Adipocyte (in vitro differentiated cells): ENCODE measurements around the gene GRP.
A peak's percentile ranks its signal among the peaks of the same experiment; 100 is the strongest.
"Not testable (repeated sequence)": the region's sequence is repeated elsewhere in the genome, so short reads cannot be mapped to it uniquely, and the experiment has no call there.

Source experiments
- DNase-seq: peaks from one replicate; pipeline ENCODE4 v3.0.0-alpha.2; 2015; ENCODE audit warnings: low read depth
- H3K27me3 ChIP-seq: replicated peaks from 2 replicates; pipeline ENCODE4 v1.7.0; 2013; ENCODE audit warnings: mild to moderate bottlenecking, low read length, moderate library complexity; ENCODE audit not compliant: control insufficient read depth, insufficient read depth
- H3K36me3 ChIP-seq: 2 replicates; pipeline ENCODE4 v1.7.0; 2013; ENCODE audit warnings: low read length, mild to moderate bottlenecking, moderate library complexity; ENCODE audit not compliant: control insufficient read depth, insufficient read depth, severe bottlenecking
- H3K4me1 ChIP-seq: 2 replicates; pipeline ENCODE4 v1.7.0; 2013; ENCODE audit warnings: mild to moderate bottlenecking, low read length, moderate library complexity; ENCODE audit not compliant: control insufficient read depth, insufficient read depth
- H3K4me3 ChIP-seq: 2 replicates; pipeline ENCODE4 v1.7.0; 2013; ENCODE audit warnings: mild to moderate bottlenecking, low read length, moderate library complexity
- H3K9ac ChIP-seq: 2 replicates; pipeline ENCODE4 v1.7.0; 2013; ENCODE audit warnings: mild to moderate bottlenecking, low read length, moderate library complexity
- H3K9me3 ChIP-seq: 2 replicates; pipeline ENCODE4 v1.7.0; 2013; ENCODE audit warnings: mild to moderate bottlenecking, low read length, moderate library complexity; ENCODE audit not compliant: control insufficient read depth

Gene GRP

DNA sequence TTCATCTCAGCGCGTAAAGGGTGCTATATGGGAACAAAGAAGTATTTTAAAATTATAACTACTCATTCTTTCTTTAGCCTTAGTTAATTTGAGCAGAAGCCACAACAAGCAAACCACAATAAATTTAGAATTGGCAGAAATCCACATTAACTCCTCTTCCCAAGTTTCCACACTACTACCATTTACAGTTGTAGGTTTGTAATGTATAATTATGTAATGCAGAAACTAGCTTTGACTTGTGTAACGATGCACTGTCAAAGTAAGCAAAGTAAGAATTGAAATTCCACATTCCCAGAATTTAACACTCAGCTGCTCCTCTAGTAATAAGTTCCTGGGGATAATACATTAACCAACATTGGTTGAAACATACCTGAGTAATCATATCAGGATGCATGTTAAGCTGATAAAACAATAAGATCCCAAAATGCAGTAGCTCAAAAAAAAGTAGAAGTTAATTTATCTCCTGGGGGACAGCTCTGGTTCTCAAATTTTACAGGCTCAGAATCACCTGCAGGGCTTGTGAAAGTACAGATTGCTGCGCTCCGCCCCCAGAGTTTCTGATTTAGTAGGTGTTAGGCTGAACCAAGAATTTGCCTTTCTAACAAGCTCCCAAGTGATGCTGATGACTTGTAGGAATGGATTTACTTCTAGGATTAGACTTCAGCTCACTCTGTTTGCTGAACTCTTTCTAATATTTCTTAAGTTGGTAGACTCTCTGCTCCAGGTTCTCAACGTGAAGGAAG lies 9.9 kb downstream of the GRP start:
- no peaks in the 10 kb centered on the region for H3K9me3 ChIP-seq

DNA sequence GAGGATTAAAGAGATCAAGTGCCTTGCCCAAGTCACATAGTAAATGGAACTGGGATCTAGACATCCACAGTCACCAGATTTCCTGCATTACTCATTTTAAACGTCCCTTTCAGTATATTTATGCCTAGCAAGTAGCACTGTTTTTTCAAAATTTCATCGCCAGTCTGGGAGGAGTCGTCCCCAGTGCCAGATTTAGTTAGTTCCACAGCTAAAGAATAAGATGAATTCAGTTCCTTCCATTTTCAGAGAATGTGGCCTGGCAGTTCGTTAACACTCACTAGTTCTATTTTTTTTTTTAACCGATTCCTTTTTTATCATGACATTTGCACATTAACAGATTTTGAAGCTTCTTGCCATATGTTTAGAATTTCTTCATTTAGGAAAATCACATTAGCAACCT lies 11.2 kb downstream of the GRP start:
- no peak overlapping the region for H3K4me3 ChIP-seq
- H3K9me3 ChIP-seq = no peaks in the 10 kb centered on the region
- no peaks in the 10 kb centered on the region for H3K4me1 ChIP-seq
- H3K9ac ChIP-seq = no peak overlapping the region
- no peaks in the 10 kb centered on the region for H3K36me3 ChIP-seq
- H3K27me3 ChIP-seq = peaks cover 33% of the 10 kb centered on the region
- DNase-seq = no peak

More for the DNA sequence above, 9.9 kb downstream of the GRP start:
- Histone ChIP-seq H3K27me3 (peaks cover 33% of the 10 kb centered on the region), H3K4me3 (no peak overlapping the region), H3K9ac (no peak overlapping the region), H3K4me1 (no peaks in the 10 kb centered on the region), H3K36me3 (no peaks in the 10 kb centered on the region)
- DNase-seq = no peak

DNA sequence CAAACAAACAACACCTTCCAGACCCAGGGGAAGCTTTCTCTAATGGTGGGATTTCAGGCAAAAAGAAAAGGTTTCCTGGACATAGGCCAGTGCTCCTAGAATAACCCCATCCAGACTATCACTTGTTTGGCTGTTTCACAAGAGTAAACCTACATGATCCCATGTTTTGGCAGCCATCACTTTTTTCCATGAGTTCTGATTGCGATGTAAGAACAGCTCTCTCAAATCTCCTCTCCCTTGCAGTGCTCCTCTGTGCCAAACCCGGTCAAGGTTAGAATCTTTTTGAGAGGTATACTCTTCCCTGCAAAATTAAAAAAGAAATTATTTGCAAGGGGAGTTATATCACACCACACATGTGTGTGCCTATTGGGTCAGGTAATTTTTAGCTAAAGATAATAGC lies 11.9 kb downstream of the GRP start:
- H3K9me3 ChIP-seq = no peaks in the 10 kb centered on the region
- H3K4me1 ChIP-seq = no peaks in the 10 kb centered on the region
- no peak overlapping the region for H3K4me3 ChIP-seq
- peaks cover 28% of the 10 kb centered on the region for H3K27me3 ChIP-seq
- H3K9ac ChIP-seq = no peak overlapping the region
- H3K36me3 ChIP-seq = no peaks in the 10 kb centered on the region
- DNase-seq = no peak

DNA sequence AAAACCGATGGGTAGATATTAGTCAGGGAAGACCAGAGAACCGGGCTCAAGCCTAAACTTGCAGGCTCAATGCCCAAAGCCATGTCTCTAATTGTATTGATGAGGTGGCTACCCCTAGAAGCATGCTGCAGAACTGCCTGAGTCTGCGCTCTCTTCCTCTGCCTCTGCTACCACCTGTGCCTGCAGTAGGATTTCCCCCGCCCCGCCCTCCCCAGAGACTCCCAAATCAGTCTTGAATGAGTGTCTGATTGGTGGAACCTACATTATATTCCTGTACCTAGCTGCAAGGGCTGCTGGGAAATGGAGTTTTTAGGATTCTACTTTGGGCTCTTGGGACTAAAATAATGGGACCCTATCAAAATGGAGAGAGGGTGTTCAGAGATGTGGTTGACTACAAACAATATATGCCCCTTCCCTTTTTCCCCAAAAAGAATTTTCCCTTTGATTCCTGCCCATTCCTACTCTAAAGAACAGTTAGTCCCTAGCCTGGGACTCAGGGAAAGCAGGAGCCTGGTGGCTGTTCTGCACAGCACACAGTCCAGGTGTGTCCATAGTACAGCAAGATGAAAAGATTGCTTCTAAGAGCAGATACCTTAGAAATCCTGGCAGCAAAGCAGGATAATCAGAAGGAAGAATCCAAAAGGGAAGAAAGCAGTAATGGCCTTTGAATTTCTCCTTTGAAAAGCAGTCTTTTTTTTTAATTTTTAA lies 12.5 kb downstream of the GRP start:
- H3K27me3 ChIP-seq = peaks cover 25% of the 10 kb centered on the region
- H3K9me3 ChIP-seq = no peaks in the 10 kb centered on the region
- DNase-seq = no peak
- H3K4me3 ChIP-seq = no peak overlapping the region
- no peaks in the 10 kb centered on the region for H3K4me1 ChIP-seq
- no peak overlapping the region for H3K9ac ChIP-seq
- no peaks in the 10 kb centered on the region for H3K36me3 ChIP-seq

DNA sequence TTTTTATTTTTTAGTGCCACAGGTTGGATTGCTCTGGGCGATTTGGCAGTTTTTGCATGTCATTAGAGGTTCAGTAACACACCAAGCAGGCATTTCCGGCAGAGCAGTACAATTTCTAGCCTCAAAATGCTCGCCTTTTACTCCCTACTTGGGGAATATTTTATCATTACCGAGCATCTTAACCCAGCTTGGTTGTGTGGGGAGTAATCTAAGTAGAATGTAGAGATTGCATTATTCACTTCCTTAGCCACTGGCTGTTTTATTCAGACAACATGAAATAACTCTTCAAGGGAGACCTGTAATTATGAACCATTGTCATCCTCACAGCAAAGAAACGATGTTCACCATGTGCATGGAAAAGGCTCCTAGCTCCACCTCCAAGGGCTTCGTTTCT lies 13.1 kb downstream of the GRP start:
- H3K27me3 ChIP-seq = peaks cover 25% of the 10 kb centered on the region

DNA sequence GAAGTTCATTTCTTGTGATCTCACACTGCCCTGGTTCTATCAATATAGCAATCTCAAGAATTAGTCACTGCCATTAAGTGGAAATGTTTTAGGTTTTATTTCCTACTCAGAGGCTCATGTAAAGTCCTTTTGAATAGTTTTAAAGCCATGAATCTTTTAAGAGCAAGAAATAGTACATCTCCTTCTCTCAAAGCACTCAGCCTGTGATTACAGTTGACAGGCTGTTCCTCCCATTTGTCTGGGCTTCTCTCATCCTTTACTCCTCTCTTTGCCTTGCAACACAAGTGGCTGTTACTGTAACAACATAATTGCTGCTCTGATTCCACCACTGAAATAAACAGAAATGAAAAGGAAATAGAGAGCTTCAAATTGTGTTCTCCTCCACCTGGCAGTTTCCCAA lies 18.4 kb downstream of the GRP start:
- Histone ChIP-seq H3K9me3 (no peaks in the 10 kb centered on the region), H3K27me3 (peaks cover 16% of the 10 kb centered on the region), H3K9ac (no peak overlapping the region), H3K4me1 (no peaks in the 10 kb centered on the region), H3K4me3 (no peak overlapping the region), H3K36me3 (no peaks in the 10 kb centered on the region)
- peak; percentile 28 for DNase-seq

More for the DNA sequence above, 13.1 kb downstream of the GRP start:
- DNase-seq = peak; percentile 58
- H3K4me3 ChIP-seq = no peak overlapping the region
- H3K4me1 ChIP-seq = no peaks in the 10 kb centered on the region
- no peaks in the 10 kb centered on the region for H3K36me3 ChIP-seq
- H3K9me3 ChIP-seq = no peaks in the 10 kb centered on the region
- no peak overlapping the region for H3K9ac ChIP-seq

DNA sequence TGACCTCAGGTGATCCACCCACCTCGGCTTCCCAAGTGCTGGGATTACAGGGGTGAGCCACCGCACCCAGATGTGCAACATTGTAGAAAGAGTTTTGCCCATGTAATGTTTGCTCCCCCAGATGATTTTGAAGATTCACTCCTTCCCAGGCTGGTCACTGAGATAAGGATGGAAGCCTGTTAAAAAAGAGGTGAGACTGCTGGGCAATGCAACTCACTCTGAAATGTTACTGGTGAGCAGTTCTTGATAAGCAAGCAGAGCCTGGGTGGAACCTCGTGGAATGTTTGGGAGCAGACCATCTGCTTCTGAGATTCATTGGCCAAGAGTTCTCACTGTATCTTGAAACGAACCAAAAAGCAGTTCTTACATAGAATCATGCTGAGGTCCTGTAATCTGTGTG lies 19.7 kb downstream of the GRP start:
- Histone ChIP-seq H3K9me3 (no peaks in the 10 kb centered on the region), H3K27me3 (peaks cover 23% of the 10 kb centered on the region), H3K36me3 (no peaks in the 10 kb centered on the region), H3K4me3 (no peak overlapping the region), H3K4me1 (no peaks in the 10 kb centered on the region), H3K9ac (no peak overlapping the region)
- DNase-seq = no peak

DNA sequence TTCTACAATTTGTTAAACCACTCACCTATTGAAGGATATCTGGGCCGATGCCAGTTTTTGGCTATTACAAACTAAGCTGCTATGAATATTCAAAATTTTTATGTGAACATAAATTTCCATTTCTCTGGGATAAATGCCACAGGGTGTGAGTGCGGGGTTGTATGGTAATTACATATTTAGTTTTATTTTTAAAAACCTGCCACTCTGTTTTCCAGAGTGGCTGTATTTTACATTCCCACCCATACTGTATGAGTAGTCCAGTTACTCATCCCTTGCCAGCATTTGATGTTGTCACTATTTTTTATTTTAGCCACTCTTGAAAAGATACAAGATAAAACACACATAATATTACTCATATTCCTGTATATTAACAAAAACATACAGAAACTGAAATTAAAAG lies 22.9 kb downstream of the GRP start:
- Histone ChIP-seq H3K9me3 (no peaks in the 10 kb centered on the region), H3K36me3 (no peaks in the 10 kb centered on the region), H3K4me3 (no peak overlapping the region), H3K27me3 (peaks cover 55% of the 10 kb centered on the region), H3K4me1 (no peaks in the 10 kb centered on the region), H3K9ac (no peak overlapping the region)
- no peak for DNase-seq

DNA sequence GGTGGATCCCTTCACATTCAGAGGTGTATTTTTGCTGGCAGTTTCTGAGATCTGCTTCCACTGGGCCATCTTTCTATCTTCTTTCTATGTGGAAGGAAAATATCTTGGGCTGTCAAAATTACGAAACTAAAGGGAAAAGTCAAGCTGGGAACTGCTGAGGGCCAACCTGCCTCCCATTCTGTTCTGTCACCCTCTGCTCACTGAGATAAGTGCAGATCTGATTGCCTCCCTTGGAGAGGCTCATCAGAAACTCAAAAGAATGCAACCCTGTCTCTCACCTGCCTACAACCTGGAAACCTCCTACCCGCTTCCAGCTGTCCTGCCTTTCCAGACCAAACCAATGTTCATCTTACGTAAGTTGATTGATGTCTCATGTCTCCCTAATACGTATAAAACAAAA lies 26.8 kb downstream of the GRP start:
- DNase-seq = no peak
- H3K27me3 ChIP-seq = peaks cover 57% of the 10 kb centered on the region

DNA sequence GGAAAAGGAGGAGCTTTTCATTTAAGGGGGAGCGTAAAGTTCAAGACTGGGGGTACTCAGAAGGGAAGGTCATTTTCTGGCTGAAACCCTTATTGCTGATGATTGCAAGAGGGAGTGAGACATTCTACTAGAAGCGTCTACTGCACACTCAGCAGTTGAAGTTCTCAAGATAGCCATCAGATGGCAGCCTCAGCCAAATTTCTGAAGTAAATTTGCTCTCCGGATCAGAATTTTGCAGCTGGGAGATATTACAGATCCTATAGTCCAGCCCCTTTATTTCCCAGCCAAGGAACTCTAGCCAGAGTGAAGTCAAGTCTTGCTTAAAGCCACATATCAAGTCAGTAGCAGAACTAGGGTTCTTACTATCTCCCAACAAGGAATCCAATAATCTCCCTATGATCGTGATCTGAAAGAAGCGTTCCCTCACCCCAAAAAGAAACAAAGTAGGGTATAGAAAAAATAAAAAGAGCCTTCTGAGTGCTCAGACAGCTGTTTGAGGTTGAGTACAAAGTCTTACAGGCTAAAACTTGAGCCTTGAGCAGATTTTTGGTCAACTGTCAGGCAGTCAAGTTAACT lies 29.3 kb downstream of the GRP start:
- peaks cover 4% of the 10 kb centered on the region for H3K4me1 ChIP-seq
- H3K9me3 ChIP-seq = peaks cover 4% of the 10 kb centered on the region
- H3K9ac ChIP-seq = no peak overlapping the region
- H3K4me3 ChIP-seq = no peak overlapping the region
- peaks cover 68% of the 10 kb centered on the region for H3K27me3 ChIP-seq
- no peaks in the 10 kb centered on the region for H3K36me3 ChIP-seq
- DNase-seq = peak; percentile 96

More for the DNA sequence above, 26.8 kb downstream of the GRP start:
- H3K9ac ChIP-seq = no peak overlapping the region
- peaks cover 4% of the 10 kb centered on the region for H3K4me1 ChIP-seq
- no peak overlapping the region for H3K4me3 ChIP-seq
- H3K9me3 ChIP-seq = peaks cover 4% of the 10 kb centered on the region
- no peaks in the 10 kb centered on the region for H3K36me3 ChIP-seq

DNA sequence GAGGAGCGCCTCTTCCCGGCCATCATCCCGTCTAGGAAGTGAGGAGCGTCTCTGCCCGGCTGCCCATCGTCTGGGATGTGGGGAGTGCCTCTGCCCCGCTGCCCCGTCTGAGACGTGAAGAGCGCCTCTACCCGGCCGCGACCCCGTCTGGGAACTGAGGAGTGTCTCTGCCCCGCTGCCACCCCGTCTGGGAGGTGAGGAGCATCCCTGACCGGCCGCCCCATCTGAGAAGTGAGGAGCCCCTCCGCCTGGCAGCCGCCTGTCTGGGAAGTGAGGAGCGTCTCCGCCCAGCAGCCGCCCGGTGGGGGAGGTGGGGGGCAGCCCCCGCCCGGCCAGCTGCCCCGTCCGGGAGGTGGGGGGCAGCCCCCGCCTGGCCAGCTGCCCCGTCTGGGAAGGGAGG lies 35.5 kb downstream of the GRP start:
- not testable (repeated sequence) for H3K4me3 ChIP-seq, H3K9ac ChIP-seq
- peaks cover 27% of the 10 kb centered on the region for H3K27me3 ChIP-seq

More for the DNA sequence above, 35.5 kb downstream of the GRP start:
- not testable (repeated sequence) for DNase-seq, H3K4me1 ChIP-seq, H3K9me3 ChIP-seq, H3K36me3 ChIP-seq
